Sigmoid colon (tissue), 7 donors: ENCODE data around the gene HECTD4. TPM values are rescaled to one million over a fixed set of nuclear protein-coding genes. Genes with fewer than 3 reads are reported as not detected.

ENCODE experiments used
- DNase-seq: peaks from one replicate; pipeline ENCODE4 v3.0.0-alpha.2; 2019
- H3K27ac ChIP-seq, 4 donors: fragments of 200-600 bp; sonication (generic); one replicate each; pipeline ENCODE4 v1.5.1; 2016 to 2019; ENCODE audit warnings: mild to moderate bottlenecking in 1 of 4
- H3K27me3 ChIP-seq, 3 donors: fragments of 200-600 bp; sonication (generic); one replicate each; pipeline ENCODE4 v1.5.1; 2019; ENCODE audit warnings: mild to moderate bottlenecking in 1 of 3
- H3K36me3 ChIP-seq, 4 donors: fragments of 200-600 bp; sonication (generic); one replicate each; pipeline ENCODE4 v1.5.1; 2016 to 2019
- H3K4me1 ChIP-seq, 4 donors: fragments of 200-600 bp; sonication (generic); one replicate each; pipeline ENCODE4 v1.5.1; 2017 to 2019
- H3K4me3 ChIP-seq, 4 donors: fragments of 200-600 bp; sonication (generic); one replicate each; pipeline ENCODE4 v1.5.1; 2017 to 2019; ENCODE audit warnings: mild to moderate bottlenecking in 2 of 4, moderate library complexity in 1 of 4
- H3K9me3 ChIP-seq, 4 donors: fragments of 200-600 bp in 3 of 4; sonication (generic) in 3 of 4; one replicate each; pipeline versions ENCODE4 v1.5.1 to v1.6.1; 2013 to 2019
- EP300 ChIP-seq, 4 donors: sonication (generic); formaldehyde crosslinking; IDR thresholded peaks; one replicate each; pipeline ENCODE4 v1.6.1; 2017; ENCODE audit warnings: antibody characterized with exemption in 4 of 4
- POLR2A ChIP-seq, 2 donors: fragments of 450-650 bp; IDR thresholded peaks; one replicate each; pipeline ENCODE4 v1.6.1; 2016; ENCODE audit warnings: antibody characterized with exemption in 2 of 2, mild to moderate bottlenecking in 2 of 2, moderate library complexity in 2 of 2
- POLR2AphosphoS5 ChIP-seq, 4 donors: sonication (generic); formaldehyde crosslinking; IDR thresholded peaks; one replicate each; pipeline ENCODE4 v1.6.1; 2017; ENCODE audit warnings: antibody characterized with exemption in 4 of 4
- WGBS, 2 donors: extraction: QIAGEN DNeasy Blood & Tissue Kit; methylation state at CpG; one replicate each; pipeline ENCODE4 v1.1.7; 2013; 5-methylcytosine and 5-hydroxymethylcytosine counted together
- intact Hi-C: fragments of 100-400 bp; cut with DNase I; formaldehyde crosslinking; loops from one replicate; pipeline ENCODE4 v1.15.1; 2023
- polyA plus RNA-seq, 3 donors: library from polyadenylated mRNA; stranded (reverse); fragments of 200-250 nt; gene quantifications; one replicate each; pipeline ENCODE4 v1.2.3, GENCODE V29; 2013
- total RNA-seq, 4 donors: library from RNA; depleted of rRNA; stranded (reverse); fragments of >200 nt; gene quantifications; one replicate each; pipeline ENCODE4 v1.1.0, GENCODE V29; 2016
- TF ChIP-seq, protein P1 (sequence below), 4 experiments: fragments of 450-650 bp in 3 of 4; fragments of 200-600 bp in 1 of 4; IDR thresholded peaks; one replicate each; pipeline ENCODE4 v1.5.1; 2016 to 2019; ENCODE audit warnings: antibody characterized with exemption in 4 of 4, mild to moderate bottlenecking in 3 of 4, moderate library complexity in 2 of 4
- donor health status: healthy with polysubstance abuse.
- donor health status: Bipolar disorder and iron deficiency.
- donor health status: healthy.

HECTD4 gene
- total and polyA plus RNA-seq, 7 donors = 5.4 to 64.8 (median 26.0) TPM

DNA sequence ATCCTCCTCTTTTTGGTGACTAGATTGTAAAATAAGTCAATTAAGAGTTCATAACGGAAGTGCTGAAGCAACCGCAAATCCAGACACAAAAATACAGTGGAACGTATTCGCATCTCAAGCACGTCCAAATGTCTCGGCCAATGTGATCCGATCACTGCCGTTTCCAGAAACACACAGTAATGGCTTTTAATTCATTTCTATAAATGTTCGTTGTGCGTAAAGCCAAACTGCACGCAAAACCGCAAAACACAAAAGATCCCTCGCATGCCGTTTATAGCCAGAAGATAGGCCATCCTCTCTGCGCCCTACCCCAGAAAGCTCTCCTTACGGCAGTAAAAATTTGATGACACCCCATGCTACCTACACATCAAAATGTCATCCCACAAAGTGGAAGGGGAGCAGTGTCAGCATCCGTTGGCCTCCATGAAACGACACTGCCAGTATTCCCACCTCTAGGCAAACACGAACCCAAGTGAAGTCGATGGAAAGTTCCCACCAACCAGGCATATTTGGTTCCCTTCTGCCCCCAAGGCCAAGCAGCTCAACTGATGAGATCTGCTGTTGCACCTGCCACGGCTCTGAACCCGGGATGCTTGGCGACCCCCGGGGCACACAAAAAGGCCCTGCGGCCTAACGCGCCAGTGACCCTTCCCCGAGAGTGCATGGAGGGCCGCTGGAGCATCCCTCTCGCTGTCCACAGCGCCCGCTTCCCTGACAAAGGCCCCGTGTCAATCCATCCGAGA lies 1.4 kb downstream of the HECTD4 start:
- peak overlapping the region; percentile 79 to 99 (median 86) for H3K4me3 ChIP-seq
- TF ChIP-seq EP300 (IDR thresholded peaks at IDR 0.05) (no peak), POLR2AphosphoS5 (IDR thresholded peaks at IDR 0.05) (no peak), POLR2A (IDR thresholded peaks at IDR 0.05) (no peak)
- TF ChIP-seq, protein P1, sequence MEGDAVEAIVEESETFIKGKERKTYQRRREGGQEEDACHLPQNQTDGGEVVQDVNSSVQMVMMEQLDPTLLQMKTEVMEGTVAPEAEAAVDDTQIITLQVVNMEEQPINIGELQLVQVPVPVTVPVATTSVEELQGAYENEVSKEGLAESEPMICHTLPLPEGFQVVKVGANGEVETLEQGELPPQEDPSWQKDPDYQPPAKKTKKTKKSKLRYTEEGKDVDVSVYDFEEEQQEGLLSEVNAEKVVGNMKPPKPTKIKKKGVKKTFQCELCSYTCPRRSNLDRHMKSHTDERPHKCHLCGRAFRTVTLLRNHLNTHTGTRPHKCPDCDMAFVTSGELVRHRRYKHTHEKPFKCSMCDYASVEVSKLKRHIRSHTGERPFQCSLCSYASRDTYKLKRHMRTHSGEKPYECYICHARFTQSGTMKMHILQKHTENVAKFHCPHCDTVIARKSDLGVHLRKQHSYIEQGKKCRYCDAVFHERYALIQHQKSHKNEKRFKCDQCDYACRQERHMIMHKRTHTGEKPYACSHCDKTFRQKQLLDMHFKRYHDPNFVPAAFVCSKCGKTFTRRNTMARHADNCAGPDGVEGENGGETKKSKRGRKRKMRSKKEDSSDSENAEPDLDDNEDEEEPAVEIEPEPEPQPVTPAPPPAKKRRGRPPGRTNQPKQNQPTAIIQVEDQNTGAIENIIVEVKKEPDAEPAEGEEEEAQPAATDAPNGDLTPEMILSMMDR (IDR thresholded peaks at IDR 0.05) = no peak
- H3K27ac ChIP-seq = peak overlapping the region in 3 of 4 donors; percentile 84 to 94 (median 88)
- WGBS, 2 donors = 13 to 66% methylated on average over 34 of the region's 34 CpGs
- no peaks in the 10 kb centered on the region for H3K36me3 ChIP-seq
- no peak for DNase-seq
- H3K9me3 ChIP-seq = no peaks in the 10 kb centered on the region
- intact Hi-C loops = loop anchor here (5.0 to 10.0 kb wide), 2 partner anchors 256 to 434 kb away; partner anchors contain the start of gene TRAFD1
- peaks cover 0 to 42% (median 40%) of the 10 kb centered on the region in 4 donors for H3K4me1 ChIP-seq
- H3K27me3 ChIP-seq = no peaks in the 10 kb centered on the region

DNA sequence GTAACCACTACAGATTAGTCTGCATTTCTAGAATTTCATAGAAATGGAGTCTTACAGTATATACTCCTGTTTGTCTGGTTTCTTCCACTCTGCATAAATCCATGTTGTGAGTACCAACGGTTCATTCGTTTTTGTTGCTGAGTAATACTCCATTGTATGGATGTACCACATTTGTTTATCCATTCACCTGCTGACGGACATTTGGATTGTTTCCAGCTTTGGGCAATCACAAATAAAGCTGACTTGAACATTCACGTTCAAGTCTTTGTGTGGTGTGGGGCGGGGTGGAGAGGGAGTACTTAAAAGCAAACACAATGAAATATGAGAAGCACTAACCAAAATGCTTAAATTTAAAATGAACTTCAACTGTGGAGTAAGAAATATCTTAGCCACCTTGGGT lies 7.1 kb downstream of the HECTD4 start:
- intact Hi-C loops = no loop called here
- H3K36me3 ChIP-seq = no peaks in the 10 kb centered on the region
- 64 to 79% methylated on average over 5 of the region's 5 CpGs for WGBS, 2 donors
- no peaks in the 10 kb centered on the region for H3K27me3 ChIP-seq
- H3K9me3 ChIP-seq = no peaks in the 10 kb centered on the region
- H3K27ac ChIP-seq = no peak overlapping the region
- peaks cover 0 to 29% (median 25%) of the 10 kb centered on the region in 4 donors for H3K4me1 ChIP-seq
- DNase-seq = no peak
- TF ChIP-seq, protein P1 (IDR thresholded peaks at IDR 0.05) = no peak
- TF ChIP-seq POLR2A (IDR thresholded peaks at IDR 0.05) (no peak), EP300 (IDR thresholded peaks at IDR 0.05) (no peak), POLR2AphosphoS5 (IDR thresholded peaks at IDR 0.05) (no peak)
- H3K4me3 ChIP-seq = no peak overlapping the region

DNA sequence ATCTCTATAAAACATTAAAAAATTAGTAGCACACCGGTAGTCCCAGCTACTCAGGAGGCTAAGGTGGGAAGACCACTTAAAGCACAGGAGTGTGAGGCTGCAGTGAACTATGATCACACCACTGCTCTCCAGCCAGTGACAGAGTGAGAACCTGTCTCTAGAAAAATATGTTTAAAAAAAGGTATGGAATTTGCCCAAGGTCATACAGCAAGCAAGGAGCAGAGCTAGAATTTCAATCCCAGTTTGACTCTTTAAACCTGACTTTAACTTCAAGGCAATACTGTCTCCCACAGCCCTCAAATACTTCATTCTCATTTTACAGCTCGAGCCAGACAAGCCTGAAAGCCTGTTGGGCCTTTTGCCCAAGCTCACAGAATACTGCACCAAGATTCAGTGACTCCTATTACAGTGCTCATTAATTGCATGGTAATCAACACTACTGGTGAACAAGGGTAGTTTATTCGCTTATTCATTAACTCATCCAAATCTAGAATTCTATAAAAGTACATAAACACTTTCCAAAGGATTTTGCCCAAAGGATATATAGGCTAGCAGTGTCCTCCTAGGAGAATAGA lies 8.0 kb downstream of the HECTD4 start:
- Histone ChIP-seq H3K9me3 (no peaks in the 10 kb centered on the region), H3K27me3 (no peaks in the 10 kb centered on the region), H3K4me3 (no peak overlapping the region), H3K27ac (no peak overlapping the region), H3K4me1 (peaks cover 0 to 27% (median 18%) of the 10 kb centered on the region in 4 donors), H3K36me3 (no peaks in the 10 kb centered on the region)
- no peak for DNase-seq
- intact Hi-C loops = no loop called here
- TF ChIP-seq EP300 (IDR thresholded peaks at IDR 0.05) = no peak
- TF ChIP-seq POLR2AphosphoS5 (IDR thresholded peaks at IDR 0.05) = no peak
- WGBS, 2 donors = 90 to 91% methylated on average over 3 of the region's 3 CpGs

DNA sequence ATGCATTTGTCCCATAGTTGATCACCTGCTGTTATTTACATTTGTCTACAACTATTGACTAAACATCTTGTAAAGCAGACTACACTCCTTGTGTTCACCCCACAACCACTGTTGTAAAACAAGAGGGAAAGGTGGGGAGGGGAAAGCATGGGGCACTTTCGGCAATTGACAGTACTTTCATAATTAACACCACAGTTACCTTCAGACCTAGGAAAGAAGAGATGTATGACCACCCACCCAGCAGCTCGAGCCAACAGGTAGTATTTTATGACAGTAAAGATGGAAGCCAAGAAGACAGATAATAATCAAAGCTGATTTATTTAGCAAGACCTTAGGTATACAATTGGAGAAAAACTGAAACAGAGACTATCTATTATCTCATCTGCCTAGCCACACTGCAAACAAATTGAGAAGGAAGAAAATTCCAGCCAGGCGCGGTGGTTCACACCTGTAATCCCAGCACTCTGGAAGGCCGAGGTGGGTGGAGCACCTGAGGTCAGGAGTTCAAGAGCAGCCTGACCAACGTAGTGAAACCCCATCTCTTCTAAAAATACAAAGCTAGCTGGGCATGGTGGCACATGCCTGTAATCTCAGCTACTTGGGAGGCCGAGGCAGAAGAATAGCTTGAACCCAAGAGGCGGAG lies 11.2 kb downstream of the HECTD4 start:
- Histone ChIP-seq H3K9me3 (no peaks in the 10 kb centered on the region), H3K4me3 (no peak overlapping the region), H3K4me1 (peaks cover 0 to 26% (median 17%) of the 10 kb centered on the region in 4 donors), H3K27me3 (no peaks in the 10 kb centered on the region), H3K27ac (no peak overlapping the region), H3K36me3 (no peaks in the 10 kb centered on the region)
- TF ChIP-seq EP300 (IDR thresholded peaks at IDR 0.05) (no peak), POLR2AphosphoS5 (IDR thresholded peaks at IDR 0.05) (no peak), POLR2A (IDR thresholded peaks at IDR 0.05) (no peak)
- TF ChIP-seq, protein P1 (IDR thresholded peaks at IDR 0.05) = no peak
- intact Hi-C loops = no loop called here
- DNase-seq = no peak
- WGBS, 2 donors = 39 to 68% methylated on average over 8 of the region's 8 CpGs

DNA sequence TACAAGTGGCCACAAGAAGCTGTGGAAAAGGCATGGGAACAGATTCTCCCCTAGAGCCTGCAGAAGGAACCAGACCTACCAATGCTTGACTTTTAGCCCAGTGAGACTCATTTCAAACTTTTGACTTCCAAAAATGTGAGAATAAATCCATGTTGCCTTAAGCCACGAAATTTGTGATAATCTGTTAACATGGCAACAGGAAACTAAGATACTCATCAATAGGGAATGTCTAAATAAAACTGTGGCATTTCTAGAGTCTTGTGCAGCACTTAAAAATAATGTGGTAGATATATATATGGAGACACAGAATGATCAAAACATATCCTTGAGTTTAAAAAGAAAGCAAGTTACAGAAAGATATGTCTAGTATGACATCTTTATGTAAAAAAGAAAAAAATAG lies 12.0 kb downstream of the HECTD4 start:
- 55 to 61% methylated on average over 1 of the region's 1 CpG for WGBS, 2 donors
- no peaks in the 10 kb centered on the region for H3K27me3 ChIP-seq
- H3K4me3 ChIP-seq = no peak overlapping the region
- H3K27ac ChIP-seq = peak overlapping the region in 2 of 4 donors; percentile 66 to 76
- no peaks in the 10 kb centered on the region for H3K36me3 ChIP-seq
- intact Hi-C loops = no loop called here
- peaks cover 0 to 26% (median 17%) of the 10 kb centered on the region in 4 donors for H3K4me1 ChIP-seq
- TF ChIP-seq POLR2A (IDR thresholded peaks at IDR 0.05) (no peak), EP300 (IDR thresholded peaks at IDR 0.05) (no peak)
- H3K9me3 ChIP-seq = no peaks in the 10 kb centered on the region
- DNase-seq = no peak
